Measurements from ENCODE around the gene CELF5.

- TF ChIP-seq CTCF (conservative IDR thresholded peaks at IDR 0.05), result no peak
- no peak for TF ChIP-seq EZH2 (IDR thresholded peaks at IDR 0.05; ENCODE audit: low read depth)
Observed at GRCh38 chr19:3253270-3253669, 28.8 kb downstream of the CELF5 start.

Data from PC-9 (cell line).